Renal cortex interstitium (tissue), 11 donors: ENCODE data around the gene BLOC1S4. TPM values are rescaled to one million over a fixed set of nuclear protein-coding genes. Genes with fewer than 3 reads are reported as not detected.
"Not testable (repeated sequence)": the region's sequence is repeated elsewhere in the genome, so short reads cannot be mapped to it uniquely, and the experiment has no call there.

Experiments
- DNase-seq, 11 donors: peaks; one replicate each; pipeline ENCODE4 v3.0.0-alpha.2; 2013; ENCODE audit warnings: low read depth in 9 of 11, low spot score in 4 of 11; ENCODE audit errors: extremely low read depth in 1 of 11
- polyA plus RNA-seq, 3 donors: library from polyadenylated mRNA; unstranded; fragments of 120-200 nt; gene quantifications; one replicate each; pipeline ENCODE4 v1.2.1, GENCODE V29; 2013; ENCODE audit not compliant: insufficient read length in 3 of 3

BLOC1S4 gene
- polyA plus RNA-seq, 3 donors: 11.6 to 13.7 (median 11.7) TPM

GRCh38 chr4:6706173-6706572 is 9.8 kb upstream of the BLOC1S4 start:
- DNase-seq: no peak

- DNase-seq: peak; percentile 90 to 97 (median 95)
These were observed 6.5 kb upstream of the BLOC1S4 start, which contains the start of gene MRFAP1L1 for GRCh38 chr4:6709230-6710114. MRFAP1L1 (minus strand) TSS chr4:6709865; CDS start chr4:6709629, 236 bp downstream.

GRCh38 chr4:6710282-6710681 is 5.7 kb upstream of the BLOC1S4 start:
- DNase-seq: no peak

GRCh38 chr4:6710996-6711395 is 5.0 kb upstream of the BLOC1S4 start:
- DNase-seq: no peak

- no peak for DNase-seq
These were observed 1.0 kb upstream of the BLOC1S4 start for GRCh38 chr4:6714954-6715353.

- DNase-seq: no peak
These were observed 313 bp upstream of the BLOC1S4 start for GRCh38 chr4:6715704-6716017.

- no peak for DNase-seq
These were observed 1.1 kb downstream of the BLOC1S4 start for GRCh38 chr4:6716958-6717655.

- DNase-seq: no peak
These were observed 3.1 kb downstream of the BLOC1S4 start for GRCh38 chr4:6718932-6719610.

- no peak for DNase-seq
These were observed 3.7 kb downstream of the BLOC1S4 start for GRCh38 chr4:6719611-6720179.

- DNase-seq: peak in 10 of 11 donors; percentile 53 to 81 (median 71)
These were observed 4.3 kb downstream of the BLOC1S4 start for GRCh38 chr4:6720202-6720699.

- DNase-seq: no peak
These were observed 5.1 kb downstream of the BLOC1S4 start for GRCh38 chr4:6721121-6721520.

GRCh38 chr4:6722891-6723290 is 6.9 kb downstream of the BLOC1S4 start:
- no peak for DNase-seq

GRCh38 chr4:6723851-6724250 is 7.9 kb downstream of the BLOC1S4 start:
- no peak for DNase-seq

GRCh38 chr4:6724421-6725111 is 8.6 kb downstream of the BLOC1S4 start:
- no peak for DNase-seq

GRCh38 chr4:6725427-6725961 is 9.5 kb downstream of the BLOC1S4 start:
- not testable (repeated sequence) for DNase-seq

- DNase-seq: no peak
These were observed 11.3 kb downstream of the BLOC1S4 start for GRCh38 chr4:6727081-6727942.

GRCh38 chr4:6727943-6728250 is 11.9 kb downstream of the BLOC1S4 start:
- no peak for DNase-seq
